ENCODE data around the gene ELL2.

Gene ELL2

DNA sequence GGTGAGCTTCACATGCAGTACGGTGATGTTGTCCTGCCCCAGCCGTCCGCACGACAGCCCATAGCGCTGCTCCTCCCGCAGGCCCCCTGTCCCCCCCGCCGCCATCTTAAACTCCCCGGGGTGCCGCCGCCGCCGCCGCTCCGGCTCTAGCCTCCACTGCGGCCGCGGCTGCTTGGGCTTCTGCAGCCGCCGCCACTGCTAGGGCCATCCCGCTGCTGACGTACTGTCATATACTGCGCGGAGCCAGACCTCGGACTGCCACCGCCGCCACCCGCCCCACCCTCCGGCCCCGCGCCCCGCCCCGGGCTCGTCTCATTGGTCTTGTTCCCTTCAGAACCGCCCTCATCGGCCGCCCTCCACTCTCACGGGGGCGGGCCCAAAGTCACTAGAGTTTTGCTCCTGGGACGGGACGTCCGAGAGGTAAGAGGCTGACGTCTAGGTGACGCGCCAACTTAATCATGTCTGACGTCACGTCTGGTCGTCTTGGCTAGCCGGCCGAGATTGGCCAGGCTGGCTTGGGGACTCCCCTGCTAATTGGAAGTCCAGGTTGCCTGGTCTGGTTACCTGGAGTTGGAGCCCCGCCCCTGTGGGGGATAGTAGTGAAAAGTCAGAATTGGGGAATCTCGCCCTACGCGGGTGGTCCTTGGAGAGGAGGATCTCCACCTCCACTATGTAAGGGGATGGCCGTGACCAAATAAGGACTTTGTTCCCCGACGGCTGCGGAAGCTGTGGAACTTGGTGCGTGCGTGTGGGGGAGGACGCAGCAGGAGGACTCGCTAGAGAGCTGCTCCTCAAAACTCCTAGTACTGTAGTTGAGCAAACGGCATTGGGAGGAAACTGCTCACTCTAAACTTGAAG, at the start of gene ELL2:
ELL2 (minus strand) TSS at position 235 of the 858 bp plus-strand sequence; CDS start at position 105, 130 bp downstream.
- peak; percentile 99 for DNase-seq

DNA sequence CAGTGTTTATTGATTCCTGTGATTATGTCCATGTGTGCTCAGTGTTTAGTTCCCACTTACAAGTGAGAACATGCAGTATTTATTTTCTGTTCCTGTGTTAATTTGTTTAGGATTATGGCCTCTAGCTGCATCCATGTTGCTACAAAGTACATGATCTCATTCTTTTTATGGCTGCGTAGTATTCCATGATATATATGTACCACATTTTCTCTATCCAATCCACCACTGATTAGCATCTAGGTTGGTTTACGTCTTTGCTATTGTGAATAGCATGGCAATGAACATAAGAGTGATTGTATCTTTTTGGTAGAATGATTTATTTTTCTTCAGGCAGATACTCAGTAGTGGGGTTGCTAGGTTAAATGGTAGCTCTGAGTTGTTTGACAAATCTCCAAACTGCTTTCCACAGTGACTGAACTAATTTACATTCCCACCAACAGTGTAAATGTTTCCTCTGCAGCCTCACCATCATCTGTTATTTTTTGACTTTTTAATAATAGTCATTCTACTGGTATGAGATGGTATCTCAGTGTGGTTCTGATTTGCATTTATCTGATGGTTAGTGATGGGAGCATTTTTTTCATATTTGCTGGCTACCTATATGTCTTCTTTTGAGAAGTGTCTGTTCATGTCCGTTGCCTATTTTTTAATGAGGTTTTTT, 47.5 kb upstream of the ELL2 start:
- DNase-seq = peak; percentile 80

DNA sequence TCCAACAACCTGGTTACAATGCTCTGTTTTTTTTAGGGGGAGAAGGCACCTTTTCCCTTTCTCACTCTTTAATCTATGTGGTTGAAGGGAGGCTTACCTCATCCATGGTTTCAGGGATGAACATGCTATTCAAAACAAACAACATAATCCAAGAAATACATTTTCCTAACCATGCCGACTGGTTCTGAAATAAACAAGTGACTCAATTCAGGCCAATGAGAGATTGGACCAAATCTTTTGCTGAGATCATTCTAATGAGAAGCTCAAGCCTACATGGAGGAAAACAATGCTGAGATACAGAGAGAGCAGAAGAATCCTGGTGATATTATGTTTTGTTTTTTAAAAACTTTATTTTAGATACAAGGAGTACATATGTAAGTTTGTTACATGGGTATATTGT, 46.8 kb upstream of the ELL2 start:
- DNase-seq = no peak

DNA sequence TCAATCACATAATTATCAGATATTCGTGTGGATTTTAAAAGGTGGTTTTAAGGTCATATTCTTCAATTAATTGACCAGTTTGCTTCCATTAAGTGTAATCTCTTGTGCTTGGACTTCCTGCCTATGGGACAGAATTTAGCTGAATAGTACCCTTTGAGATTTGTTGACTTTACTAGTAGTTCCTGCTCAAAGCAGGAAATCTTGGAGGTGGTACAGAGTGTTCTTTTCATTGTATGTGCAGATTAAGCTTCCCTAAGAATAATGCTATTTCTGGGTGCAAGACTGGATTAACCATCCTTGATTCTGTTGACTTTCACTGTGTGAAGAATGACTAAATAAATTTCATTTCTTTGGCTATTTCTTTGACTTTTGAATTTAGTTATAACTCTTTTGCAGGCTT, 45.4 kb upstream of the ELL2 start:
- no peak for DNase-seq

DNA sequence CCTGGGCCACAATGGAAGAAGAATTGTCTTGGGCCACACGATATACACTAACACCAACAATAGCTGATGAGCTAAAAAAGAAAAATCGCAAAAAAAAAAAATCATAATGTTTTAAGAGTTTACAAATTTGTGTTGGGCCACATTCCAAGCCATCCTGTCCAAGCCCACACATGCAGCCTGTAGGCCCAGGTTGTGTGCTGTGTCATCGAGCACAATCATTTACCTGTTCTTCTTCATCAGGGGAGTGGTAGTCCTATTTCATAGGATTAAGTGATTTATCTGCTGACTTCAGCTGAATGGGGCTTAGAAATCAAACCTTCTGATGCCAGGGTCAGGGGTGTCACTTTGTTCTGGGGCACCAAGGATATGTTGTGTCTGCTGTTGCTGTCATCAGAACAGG, 44.6 kb upstream of the ELL2 start:
- DNase-seq = no peak

DNA sequence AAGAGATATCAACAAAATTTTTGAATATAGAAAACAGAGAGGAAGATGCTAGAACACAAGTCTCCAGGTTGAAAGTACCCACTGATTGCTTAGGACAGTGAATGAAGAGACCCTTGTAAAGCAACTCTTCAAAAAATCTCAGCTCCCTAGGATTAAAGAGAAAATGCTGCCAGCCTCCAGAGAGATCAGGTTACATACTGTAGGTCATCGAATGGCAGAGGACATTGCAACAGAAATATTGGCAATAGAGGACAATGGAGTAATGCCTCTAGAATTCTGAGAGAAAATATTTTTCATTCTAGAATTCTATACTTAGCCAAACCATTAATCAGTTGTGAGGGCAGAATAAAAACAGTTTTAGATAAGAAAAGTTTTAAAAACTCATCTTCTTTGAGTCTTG, 43.1 kb upstream of the ELL2 start:
- peak; percentile 38 for DNase-seq

DNA sequence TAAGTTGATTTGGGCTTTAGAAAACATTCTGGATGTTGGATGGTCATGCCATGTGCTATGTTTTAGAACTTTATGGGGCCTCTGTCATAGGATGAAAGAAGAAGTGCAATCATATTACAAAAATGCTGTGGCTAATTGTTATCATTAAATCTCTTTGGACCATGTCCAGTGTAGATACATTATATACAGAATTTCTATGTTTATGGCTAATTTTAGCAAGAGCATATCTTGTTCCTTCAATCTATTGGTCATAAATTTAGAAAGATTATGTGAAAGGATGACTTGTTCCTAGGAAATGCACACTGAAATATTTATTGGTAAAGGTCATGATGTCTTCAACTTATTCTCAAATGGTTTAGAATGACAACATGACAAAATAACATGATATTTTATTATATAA, 42.4 kb upstream of the ELL2 start:
- peak; percentile 85 for DNase-seq

DNA sequence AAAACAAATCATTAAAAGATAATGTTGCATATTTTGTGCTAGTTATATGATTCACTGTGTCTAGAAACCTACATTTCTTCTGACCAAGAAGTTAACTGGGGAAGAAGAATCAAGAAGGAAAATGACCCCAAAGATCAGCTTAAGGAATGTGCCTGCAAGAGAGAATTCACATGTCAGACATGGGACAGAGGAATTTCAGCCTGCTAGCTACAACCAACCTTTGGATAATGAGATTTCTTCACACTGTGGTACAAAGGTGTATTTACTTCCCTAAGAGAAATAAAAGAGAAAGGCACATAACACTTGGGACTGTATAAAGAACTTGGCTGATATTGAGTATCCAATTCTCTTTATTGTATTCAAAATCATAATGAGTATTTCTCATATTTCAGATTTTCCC, 39.6 kb upstream of the ELL2 start:
- peak; percentile 50 for DNase-seq

DNA sequence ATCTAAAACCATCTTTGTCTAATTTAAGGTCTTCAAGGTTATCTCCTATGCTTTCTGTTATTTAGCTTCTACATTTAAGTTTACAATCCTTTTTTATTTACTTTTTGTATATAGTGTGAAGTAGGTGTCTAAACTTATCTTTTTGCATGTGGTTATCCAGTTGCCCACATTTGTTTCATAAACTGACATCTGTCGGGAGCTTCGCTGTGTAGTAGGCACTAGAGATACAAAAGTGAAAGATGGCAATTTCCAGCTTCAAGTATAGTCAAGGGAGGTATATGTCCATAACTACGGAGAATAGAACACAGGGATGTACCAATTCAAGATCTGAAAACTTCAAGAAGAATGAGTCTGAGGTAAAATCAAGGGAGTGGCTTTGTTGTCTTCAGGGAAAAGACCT, 38.7 kb upstream of the ELL2 start:
- no peak for DNase-seq

DNA sequence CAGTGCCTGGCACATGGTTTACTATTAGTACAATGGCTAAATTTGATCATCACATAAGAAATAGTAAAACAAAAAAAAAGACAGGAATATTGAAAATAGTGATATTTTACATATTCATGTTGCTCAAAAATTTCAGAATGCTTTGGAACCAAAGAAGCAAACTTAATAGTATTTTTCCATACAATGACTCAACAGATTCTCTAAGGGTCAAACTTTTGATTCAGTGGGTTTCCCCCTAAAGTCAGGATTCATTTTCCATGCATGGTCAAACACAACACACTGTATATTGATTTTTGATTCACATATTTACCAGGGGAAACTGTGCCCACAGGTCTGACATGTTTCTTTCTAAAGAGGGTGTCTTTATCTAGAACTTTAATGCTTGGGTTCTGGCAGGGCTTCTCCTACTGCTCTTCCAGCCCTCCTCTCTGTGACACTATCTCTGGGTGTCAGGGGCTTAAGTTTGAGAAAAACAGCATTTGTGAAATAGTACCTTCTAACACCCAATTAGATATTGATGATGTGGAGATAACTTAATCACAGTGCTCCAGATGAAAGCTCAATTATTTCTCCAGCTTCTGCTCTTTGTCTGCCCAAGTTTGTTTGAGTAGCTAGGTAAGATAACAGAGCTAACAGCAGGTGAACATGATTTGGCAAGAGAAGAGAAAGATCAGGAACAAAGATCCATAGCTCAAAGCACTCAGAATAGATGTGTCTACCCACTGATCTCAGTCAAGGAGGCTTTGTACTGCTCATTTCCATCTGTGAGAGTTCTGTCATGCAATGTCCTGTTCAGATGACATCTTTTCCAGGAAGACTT, 35.5 kb upstream of the ELL2 start:
- no peak for DNase-seq

DNA sequence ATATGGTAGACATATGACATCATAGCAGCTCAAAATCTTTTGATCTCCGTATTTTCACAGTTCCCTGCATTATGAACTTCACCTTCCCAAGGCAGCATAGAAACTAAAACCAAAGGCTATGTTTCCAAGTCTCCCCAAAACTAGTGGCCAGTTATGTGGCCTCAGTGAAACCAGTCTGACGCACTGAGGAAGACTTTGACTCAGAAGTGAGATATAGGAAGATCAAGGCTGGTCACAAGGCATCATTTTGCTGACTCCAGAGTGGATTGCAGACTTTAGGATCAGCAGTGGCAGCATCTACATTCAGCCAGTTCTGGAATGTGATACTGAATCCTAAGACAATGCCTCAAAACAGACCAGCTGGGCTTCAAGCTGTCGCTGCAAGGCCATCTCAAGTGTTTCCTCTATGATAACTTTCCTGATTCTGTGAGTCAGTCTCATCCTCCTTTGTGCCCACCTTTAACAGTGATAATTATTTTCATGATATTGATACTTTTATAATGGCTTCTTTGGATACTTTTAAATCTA, 34.4 kb upstream of the ELL2 start:
- DNase-seq = no peak

DNA sequence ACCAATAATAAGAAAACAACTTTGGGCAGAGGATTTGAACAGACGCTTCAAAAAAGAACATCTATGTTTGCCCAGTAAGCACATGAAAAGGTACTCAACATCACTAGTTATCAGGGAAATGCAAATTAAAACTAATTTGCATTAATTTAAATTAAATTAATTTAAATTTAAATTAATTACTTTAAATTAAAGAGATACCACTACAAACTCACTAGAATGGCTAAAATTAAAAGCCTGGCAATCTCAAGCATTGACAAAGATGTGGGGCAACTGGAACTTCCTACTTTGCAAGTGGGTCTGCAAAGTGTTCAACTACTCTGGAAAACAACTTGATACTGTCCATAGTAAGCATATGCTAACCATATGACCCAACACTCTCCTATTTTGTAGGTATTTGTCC, 32.1 kb upstream of the ELL2 start:
- DNase-seq = no peak

DNA sequence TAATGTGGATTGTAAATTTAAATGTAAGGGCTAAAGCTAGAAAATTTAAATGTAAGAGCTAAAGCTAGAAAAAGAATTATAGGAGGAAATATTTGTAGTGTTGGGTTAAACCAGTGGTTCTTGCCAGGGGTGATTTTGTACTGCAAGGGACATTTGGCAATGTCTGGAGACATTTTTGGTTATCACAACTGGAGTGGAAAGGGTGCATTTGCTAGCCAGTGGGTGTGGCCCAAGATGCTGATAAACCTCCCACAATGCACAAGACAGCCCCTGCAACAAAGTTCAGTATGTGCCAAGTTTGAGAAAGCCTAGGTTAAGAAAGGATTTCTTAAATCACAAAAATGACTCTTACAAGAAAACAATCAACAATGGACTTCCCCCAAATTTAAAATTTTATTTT, 31.6 kb upstream of the ELL2 start:
- DNase-seq = no peak

DNA sequence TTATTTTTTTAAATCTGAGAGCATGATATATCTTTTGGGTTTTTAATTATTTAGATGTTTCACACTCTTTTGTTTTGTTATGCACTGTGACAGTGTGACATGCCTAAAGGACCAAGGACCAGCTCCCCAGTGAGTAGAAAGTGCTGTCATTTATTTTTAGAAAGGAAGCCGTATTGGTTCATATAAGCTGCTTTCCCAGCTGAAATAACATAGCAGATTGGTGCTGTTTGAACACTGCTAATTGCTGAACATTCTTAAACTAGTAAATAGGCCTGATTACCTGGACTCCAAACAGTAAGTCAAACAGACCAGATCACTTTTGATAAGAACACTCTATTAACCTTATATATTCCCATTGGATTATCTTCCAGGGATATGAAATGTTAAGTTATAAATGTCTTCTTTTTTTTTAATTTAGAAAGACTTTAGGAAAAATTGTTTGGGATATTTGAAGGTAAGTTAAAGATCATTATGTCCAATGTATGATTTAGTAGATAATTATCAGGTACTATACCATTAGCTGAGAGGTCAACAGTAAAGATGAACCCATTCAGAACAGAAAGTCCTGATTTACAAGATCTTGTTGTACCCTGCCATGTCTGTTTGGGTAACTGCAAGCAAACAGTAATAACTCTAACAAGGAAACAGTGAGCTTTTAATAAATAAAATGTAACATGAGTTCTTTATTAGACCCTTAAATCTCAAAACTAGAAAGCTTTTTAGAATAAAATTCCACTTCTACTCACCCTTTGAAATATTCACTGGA, 27.8 kb upstream of the ELL2 start:
- no peak for DNase-seq

DNA sequence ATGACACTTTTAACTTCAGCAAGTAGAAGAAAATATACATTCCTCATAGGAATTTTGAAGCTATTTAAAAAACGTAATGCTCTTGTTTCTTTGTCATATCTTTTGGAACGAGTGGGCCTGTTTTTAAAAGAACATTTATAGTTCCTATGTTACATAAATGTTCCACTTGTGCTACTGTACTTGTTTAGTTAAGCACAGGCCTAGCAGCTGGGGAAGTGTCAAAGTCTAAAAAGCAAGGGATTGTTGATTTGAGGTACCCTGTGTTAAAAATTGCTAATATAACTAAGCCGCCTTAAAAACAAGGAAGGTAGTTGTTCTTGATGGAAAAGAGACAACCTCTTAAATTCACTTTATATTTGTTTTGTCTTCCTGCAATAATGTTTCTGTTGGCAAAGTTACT, 27.2 kb upstream of the ELL2 start:
- DNase-seq = no peak

DNA sequence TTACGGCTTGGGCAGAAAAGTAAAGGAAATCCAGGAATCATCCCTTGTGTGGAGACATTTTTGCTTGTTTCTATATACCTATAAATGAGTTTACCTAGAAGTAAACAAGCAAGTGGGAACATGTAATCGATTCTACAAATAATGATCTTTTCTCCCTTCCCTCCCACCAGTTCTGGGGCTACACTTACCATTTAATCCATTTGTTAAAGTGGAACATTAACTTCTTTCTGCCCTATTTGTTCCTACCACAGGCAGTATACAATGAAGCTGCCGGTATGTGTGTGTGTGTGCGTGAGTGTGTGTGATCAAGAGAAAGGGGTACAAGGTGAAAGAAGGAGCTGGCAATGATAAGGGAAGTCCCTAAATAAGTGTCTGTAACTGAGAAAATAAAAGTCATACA, 26.4 kb upstream of the ELL2 start:
- no peak for DNase-seq

DNA sequence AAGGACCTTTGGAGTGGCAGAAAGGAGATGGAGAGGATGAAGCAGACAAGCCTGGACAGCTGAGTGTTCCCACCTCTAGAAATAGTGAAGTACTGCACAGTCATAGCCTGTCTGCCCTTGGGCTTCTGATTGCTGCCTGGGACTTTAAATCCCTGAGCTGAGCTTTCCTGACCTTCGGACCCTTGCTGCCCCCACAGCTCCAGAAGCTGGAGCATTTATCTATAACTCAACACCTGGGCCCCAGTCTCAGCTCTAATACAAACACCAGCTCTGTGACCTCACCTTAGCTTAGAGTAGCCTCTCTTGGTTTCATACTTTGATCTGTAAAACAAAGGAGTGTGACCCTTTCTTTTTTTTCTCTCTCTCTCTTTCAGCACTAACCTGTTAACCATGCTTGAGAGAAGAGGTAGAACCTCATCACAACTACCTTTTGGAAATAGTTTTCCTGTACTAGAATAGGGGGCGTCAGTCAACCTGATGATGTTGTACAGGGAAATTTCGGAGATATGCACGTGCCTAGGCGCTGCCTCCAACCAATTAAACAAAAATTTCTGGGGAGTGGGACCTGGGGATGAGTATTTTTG, 25.4 kb upstream of the ELL2 start:
- no peak for DNase-seq

DNA sequence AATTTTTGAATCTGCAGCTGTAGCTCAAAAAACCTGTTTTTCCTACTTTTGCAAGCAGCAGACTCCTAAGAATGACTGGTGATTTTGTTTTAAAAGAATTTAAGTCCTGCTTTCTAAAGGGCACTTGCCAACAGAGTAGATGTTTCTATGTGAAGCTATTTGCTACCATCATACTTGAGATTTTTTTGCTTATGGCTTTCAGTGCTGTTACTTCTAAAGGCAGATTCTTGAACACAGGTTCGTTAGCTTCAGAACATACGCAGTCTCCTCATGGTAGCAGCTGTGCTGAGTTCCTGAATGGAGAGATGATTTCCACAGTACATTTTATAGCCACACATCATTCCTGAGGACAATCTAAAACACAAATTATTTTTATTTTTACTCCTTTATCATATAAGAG, 24.4 kb upstream of the ELL2 start:
- DNase-seq = peak; percentile 28

DNA sequence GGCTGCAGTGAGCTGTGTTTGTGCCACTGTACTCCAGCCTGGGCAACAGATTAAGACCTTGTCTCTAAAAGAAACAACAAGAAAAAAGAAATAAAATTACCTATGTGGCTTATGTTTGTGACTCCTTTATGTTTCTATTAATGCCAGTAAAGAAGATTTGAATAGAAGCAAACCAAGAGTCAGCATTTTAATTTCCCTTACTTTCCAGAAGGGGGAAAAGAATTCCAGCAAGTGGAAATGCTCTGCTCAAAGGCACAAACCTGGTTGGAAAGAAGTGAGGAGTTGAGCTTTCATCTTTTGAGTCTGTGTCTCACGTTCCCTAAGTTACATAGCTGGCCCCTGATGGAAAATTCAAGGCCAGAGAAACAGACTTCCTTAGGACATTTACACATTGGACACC, 23.6 kb upstream of the ELL2 start:
- DNase-seq = no peak

DNA sequence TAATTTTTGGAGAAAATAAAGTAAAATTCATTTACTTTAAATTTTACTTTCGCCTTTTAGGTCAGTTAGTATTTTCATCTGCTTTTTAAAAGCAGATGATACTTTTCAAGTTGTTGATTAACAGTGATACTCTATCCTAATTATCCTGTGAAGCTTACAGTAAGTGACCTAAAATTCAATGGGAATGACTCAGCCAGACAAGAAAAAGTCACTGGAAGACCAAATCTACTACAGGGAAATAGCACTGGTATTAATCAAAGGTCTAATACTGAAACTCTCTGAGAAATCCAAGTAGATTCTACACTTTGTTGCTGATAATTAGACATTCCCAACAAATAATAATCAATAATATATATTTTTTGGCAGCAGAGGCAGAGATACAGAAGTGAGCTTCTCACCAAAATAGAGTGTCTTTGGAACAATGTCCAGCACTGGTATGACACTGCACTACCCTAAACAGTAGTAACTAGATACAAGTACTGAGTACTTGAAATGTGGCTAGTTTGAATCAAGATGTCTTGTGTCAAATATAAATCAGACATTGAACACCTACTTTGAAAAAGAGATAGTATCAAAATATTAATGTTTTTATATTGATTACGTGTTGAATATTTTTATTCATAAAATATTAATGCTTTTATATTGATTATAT, 22.8 kb upstream of the ELL2 start:
- DNase-seq = peak; percentile 73

DNA sequence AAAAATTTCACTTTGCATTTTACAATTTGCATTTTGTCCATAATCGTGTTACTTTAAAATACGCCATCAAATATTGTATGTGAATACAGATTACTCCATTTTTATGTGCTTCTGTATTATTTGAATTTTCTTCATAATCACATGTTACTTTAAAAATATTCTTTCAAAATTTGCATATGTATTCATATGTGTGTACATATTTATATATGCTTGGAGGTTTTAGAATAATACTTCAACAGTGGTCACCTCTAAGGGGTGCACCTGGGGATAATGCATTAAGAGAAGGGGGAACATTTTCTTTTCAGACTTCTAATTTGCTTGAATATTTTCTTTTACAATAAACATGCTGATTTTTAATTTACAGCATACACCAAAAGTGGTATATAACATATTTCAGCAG, 21.9 kb upstream of the ELL2 start:
- DNase-seq = no peak

DNA sequence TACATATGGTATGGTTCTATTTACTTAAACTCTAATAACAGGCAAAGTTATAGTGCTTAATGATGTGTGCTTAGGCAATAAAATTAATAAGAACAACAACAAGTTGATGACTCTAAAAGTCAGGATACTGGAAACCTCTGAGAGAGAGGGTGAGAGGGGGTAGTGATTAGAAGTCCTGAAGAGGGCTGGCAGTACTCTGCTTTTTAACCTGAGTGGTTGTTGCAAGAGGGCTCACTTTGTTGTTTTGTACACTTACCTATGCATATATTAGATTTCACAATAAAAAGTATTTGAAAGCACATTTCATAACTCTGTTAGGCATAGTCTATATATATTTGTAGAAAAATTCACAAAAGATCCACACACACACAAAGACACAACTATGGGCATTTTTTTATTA, 21.4 kb upstream of the ELL2 start:
- no peak for DNase-seq
